Activated gamma-delta T cell treated with anti-CD3 and anti-CD28 coated beads, Interleukin-2, amount 50 U/mL, for 16 hours (primary cell): Measurements from ENCODE around the gene TET2.

Experiments used
- DNase-seq: peaks from one replicate; pipeline ENCODE4 v3.0.0-alpha.2; 2020; ENCODE audit warnings: low read depth

The TET2 gene

DNA sequence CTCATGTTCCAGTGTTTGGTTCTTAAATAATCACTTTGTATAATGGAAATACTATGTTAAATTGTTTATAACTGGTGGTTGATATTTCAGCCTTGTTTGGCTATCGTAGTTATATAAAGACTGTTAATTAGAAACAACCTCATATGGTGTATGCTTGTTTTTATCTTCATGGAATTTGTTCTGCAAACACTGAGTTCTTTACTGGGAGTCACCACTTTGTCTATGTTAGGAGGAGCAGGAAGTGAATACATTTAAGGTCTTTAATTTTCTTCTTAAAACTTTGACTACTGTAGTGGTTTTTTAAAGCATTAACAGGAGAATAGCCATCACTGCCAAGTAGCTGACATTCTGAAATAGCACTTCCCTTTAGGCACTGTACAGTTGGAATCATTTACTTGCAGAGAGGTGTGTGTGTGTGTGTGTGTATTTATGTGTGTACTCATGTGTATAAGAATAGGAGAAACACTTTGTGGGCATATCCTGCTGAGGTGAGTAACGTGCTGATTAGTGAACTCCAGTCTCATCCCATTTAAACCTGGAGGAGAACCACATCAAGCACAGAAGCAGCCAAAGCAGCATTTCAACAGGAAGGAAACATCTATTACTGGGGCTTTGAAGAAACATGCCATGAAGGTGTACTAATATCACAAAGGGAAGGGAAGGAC is 37.8 kb downstream of the TET2 start:
- DNase-seq: no peak

- no peak for DNase-seq
Observed at GRCh38 chr4:105186701-105187161, 40.1 kb downstream of the TET2 start.

- DNase-seq: no peak
Observed at GRCh38 chr4:105189855-105190650, 43.4 kb downstream of the TET2 start.

DNA sequence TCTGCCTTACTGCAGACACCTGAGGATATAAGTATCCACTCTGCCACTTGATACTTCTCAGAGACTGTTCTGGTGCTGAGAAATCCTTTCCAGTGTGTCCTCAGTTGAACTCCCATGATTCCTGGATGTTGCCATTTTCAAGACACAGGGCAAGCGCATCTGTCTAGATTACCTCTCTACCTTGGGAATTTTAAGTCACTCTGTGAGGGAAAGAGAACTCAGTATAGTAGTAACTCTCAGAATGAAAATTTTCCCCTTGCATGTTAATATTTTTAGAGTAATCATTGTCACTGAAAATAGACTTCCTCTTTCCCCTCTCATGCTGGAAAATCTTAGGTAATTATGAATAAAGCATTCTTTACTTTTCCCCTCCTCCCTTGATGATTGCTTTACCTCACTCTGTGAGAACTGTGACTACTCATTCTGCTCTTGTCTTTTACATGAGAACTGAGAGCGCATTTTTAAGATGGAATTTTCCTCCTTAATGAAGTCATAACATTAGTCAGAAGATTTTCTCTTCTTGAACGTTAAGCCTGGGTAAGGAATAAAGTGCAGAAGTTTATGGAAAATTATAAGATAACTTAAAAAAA is 45.0 kb downstream of the TET2 start:
- DNase-seq: no peak

- no peak for DNase-seq
Observed at GRCh38 chr4:105192474-105192873, 45.8 kb downstream of the TET2 start.

- DNase-seq: no peak
Observed at GRCh38 chr4:105192910-105193309, 46.2 kb downstream of the TET2 start.

DNA sequence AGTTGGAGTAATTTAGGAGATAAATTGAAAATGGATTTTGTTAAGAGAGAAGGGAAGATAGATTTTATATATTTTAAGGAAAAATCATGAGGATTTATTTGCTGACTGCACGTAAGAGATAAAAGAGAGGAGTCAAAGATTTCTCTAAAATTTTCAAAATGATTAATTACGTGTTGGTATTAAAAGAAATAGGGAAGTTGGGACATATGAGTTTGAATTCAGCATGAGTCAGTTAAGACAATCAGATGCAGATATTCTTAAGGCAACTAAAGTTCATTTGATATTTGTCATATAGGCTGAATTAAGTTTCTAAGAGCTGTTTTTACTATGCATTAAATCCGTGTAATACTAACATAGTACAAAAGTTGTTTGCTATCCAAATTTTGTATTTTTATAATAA is 46.9 kb downstream of the TET2 start:
- no peak for DNase-seq

- no peak for DNase-seq
Observed at GRCh38 chr4:105194328-105195231, 47.9 kb downstream of the TET2 start.

- no peak for DNase-seq
Observed at GRCh38 chr4:105196523-105197145, 50.0 kb downstream of the TET2 start.

DNA sequence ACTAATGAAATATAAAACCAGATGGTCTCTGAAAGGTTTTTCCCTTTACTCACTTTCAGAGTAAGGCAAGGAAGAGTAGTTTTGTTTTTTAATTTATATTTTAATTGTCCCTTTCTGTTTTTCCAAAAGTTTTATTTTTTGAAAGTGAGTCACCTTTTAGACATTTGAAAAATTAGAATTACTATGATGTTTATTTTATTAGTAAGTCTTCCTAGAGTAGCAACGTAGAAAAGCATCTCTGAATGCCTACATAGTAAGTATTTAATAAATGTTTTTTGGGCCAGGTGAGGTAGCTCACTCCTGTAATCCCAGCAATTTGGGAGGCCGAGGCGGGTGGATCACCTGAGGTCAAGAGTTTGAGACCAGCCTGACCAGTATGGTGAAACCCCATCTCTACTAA is 51.1 kb downstream of the TET2 start:
- DNase-seq: no peak

DNA sequence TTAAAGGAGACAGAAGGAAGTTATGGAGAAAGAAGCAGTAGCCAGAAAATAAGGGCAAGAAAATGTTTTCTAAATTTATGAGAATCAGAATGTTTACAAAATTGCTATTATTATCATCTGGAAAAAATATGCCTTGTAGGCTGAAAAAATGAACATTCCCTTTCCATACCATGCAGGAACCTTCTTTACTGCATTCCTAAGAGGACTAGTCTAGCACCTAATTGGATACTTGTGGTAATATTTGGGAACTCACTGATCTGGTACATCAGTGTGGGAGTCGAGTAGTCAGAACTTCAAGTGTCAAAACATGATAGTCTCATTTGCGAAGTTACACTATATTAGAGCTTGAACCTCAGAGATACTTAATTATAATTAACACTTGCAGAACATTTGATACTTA is 51.9 kb downstream of the TET2 start:
- no peak for DNase-seq

GRCh38 chr4:105206214-105206613 is 59.5 kb downstream of the TET2 start:
- no peak for DNase-seq

DNA sequence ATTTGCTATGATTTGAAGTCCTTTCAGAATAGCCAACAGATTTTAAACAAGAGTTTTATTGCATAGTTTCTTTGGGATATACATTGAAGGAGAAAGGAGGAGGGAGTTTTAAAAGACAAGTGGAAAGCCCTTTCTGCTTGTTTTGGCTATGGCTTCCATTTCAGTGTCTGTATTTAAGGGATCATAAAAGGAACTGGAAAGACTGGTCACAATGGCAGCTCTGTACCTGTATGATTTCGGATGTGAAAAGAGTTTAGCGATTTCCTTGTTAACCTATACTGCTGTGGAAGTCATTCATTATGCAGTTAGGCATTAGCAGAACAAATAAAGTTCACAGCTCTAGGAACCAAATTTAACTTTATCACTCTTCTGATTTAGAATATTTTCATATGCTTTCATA is 60.7 kb downstream of the TET2 start:
- no peak for DNase-seq

DNA sequence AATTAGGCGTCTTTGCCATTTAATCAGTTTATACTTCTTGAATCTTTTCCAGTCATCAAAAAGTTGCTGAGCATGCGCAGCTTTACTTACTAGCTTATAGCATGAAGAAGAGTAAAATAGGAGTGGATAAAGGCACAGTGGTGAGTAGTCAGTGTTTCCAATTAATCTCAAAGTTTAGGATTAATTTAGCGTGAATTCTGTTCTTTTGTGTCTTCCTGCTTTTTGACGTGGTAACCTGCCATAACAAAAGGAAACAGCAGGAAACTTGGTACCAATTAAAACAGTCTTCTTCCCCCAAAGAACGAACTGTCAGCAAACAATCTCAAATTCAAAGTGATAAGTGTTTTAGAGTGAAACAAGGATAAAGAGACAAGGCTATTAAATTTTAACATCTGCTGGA is 61.9 kb downstream of the TET2 start:
- no peak for DNase-seq

DNA sequence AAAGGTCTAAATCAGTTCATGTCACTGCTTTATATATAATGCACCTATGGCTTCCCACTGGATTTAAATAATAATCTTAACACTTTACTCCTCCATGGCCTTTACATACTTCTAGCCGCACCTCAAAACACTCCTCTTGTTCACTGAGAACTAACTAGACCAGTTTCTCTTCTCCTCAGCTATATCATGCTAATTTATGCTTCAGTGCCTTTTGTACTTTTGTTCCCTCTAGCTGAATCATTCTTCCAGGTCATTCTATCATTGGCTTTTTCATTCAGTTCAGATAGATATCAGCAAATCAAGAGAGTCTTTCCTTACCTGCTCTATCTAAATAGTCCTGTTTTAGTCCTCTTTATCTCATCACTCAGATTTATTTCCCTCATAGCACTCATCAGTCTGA is 64.2 kb downstream of the TET2 start:
- no peak for DNase-seq

DNA sequence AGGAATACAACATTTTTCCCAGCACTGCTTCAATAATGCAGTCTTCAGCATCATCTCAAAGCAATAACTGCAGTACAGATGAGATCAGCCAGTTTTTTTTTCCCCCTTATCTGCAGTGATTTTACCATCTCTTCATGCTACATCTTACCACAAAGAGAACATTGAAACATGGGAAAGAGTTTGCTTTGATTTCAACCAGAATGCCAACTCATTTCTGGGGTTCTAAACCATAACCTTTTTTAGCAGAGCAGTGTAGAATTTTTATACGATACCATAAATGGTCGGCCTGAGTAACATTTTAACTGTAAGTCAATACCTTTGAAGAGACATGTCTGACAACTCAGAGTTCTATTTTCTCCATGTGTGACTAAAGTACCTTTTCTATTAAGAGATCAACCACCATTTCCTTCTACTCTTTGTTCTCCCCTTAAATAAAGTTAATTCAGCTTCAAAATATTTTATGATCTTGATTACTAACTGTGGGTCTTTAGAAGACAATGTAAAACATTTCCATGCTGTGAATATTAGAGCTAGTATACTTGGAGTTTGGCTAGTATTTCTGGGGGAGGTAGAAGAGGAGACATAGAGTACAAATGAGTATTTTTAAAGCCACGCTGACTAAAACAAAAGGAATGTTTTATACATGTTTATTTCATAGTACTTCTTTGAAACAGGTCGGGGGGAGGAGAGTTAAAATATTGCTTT is 69.1 kb downstream of the TET2 start:
- no peak for DNase-seq

DNA sequence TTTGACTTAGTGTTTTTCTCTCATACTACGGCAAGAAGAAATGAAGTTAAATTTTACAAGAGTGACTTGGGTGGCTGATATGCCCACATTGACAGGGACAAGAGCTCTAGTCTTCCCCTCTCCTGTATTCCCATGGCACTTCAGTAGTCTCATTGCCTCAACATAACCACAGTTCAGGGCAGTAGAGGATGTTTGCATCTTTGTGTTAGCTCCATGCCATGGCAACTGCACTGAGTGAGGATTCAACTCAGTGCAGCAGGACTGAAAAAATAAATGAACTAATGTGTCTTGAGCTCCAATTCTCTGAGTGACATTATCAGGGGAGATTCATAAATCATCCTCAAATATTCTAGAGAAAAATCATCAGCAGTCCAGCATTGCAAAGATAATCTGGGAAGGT is 78.8 kb downstream of the TET2 start:
- no peak for DNase-seq

- no peak for DNase-seq
Observed at GRCh38 chr4:105227054-105227453, 80.4 kb downstream of the TET2 start.

DNA sequence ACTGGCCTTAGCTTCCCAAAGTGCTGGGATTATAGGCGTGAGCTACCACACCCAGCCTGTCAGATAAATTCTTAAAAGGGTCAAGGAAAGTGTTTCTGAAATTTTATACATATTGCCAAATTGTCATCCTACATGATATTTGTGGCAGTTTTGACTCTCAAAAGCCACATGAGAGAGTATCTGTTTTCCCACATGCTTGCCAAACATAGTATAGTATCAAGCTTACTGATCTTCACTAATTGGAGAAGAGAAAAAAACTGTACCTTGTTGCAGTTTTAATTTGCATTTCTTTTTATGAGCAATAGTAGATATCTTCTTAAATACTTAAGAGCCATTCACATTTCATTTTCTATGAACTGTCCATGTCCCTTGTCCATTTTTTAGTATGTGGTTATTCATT is 83.6 kb downstream of the TET2 start:
- no peak for DNase-seq

- no peak for DNase-seq
Observed at GRCh38 chr4:105232374-105232773, 85.7 kb downstream of the TET2 start.

DNA sequence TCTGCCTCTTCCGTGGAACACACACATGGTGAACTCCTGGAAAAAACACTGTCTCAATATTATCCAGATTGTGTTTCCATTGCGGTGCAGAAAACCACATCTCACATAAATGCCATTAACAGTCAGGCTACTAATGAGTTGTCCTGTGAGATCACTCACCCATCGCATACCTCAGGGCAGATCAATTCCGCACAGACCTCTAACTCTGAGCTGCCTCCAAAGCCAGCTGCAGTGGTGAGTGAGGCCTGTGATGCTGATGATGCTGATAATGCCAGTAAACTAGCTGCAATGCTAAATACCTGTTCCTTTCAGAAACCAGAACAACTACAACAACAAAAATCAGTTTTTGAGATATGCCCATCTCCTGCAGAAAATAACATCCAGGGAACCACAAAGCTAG is 87.9 kb downstream of the TET2 start:
- no peak for DNase-seq
